Measurements from ENCODE around the gene DDX46. TPM values are rescaled to one million over a fixed set of nuclear protein-coding genes. Genes with fewer than 3 reads are reported as not detected.
A peak's percentile ranks its signal among the peaks of the same experiment; 100 is the strongest.

DDX46 gene
- total RNA-seq, 1 experiment from 2014 or later, result 99.3 TPM

GRCh38 chr5:134758504-134759341 is at the start of gene DDX46 (continued):
- TF ChIP-seq REST (IDR thresholded peaks at IDR 0.05; ENCODE audit: low read depth) (no peak), SP1 (IDR thresholded peaks at IDR 0.05; ENCODE audit: low read depth) (peak; percentile 75; the same call in 1 of the 2 replicates), ZFX (IDR thresholded peaks at IDR 0.05) (peak; percentile 60; the same call in 1 of the 2 replicates), CEBPB (IDR thresholded peaks at IDR 0.05; ENCODE audit: low read depth) (no peak)

- no peak for TF ChIP-seq CEBPB (IDR thresholded peaks at IDR 0.05; ENCODE audit: low read depth)
Measured at GRCh38 chr5:134714120-134714519, 44.5 kb upstream of the DDX46 start.

More at GRCh38 chr5:134714120-134714519, 44.5 kb upstream of the DDX46 start:
- Histone ChIP-seq H3K27me3 (ENCODE audit: insufficient read depth, low read length) (no peaks in the 10 kb centered on the region), H3K9ac (ENCODE audit: low read length) (no peak overlapping the region), H3K9me2 (ENCODE audit: insufficient read depth) (no peaks in the 10 kb centered on the region), H2AFZ (ENCODE audit: low read depth, low read length, poor library complexity, severe bottlenecking) (no peak overlapping the region), H3K4me1 (ENCODE audit: control insufficient read depth in 1 of 2, insufficient read depth in 2 of 2, low read length in 2 of 2) (peaks cover 3 to 4% of the 10 kb centered on the region in 2 experiments; a peak in 2 of 4 replicates), H3K79me2 (ENCODE audit: insufficient read depth, low read length) (no peaks in the 10 kb centered on the region), H3K4me3 (replicated peaks in 1 of 2; ENCODE audit: low read depth in 1 of 2, low read length in 2 of 2) (no peak overlapping the region), H3K9me3 (ENCODE audit: control insufficient read depth in 1 of 2, insufficient read depth in 1 of 2, low read depth in 1 of 2, low read length in 2 of 2) (no peaks in the 10 kb centered on the region), H3K27ac (ENCODE audit: low read depth, low read length) (no peak overlapping the region), H4K20me1 (ENCODE audit: insufficient read depth) (no peaks in the 10 kb centered on the region), H3K36me3 (ENCODE audit: control insufficient read depth in 1 of 2, insufficient read depth in 2 of 2, low read length in 2 of 2) (peaks cover 11 to 16% of the 10 kb centered on the region in 2 experiments; a peak in 3 of 4 replicates), H3K4me2 (ENCODE audit: low read length) (no peak overlapping the region)
- ChIA-PET POLR2A (no interaction called here), CTCF (no interaction called here), RAD21 (ENCODE audit: low non-redundant PET in 1 of 2, low total read pairs in 2 of 2, uncharacterized antibody in 2 of 2, unreplicated experiment in 2 of 2) (no interaction called here)
- DNase-seq (ENCODE audit: low read depth, low spot score), result no peak
- no TSS peak for BruUV-seq (replicated peaks)
- intact Hi-C loops (cut with micrococcal nuclease), result loop anchor here (10.0 kb wide), 1 partner anchor 49 kb away; no protein-coding TSS in a partner anchor
- peak; percentile 60 for ATAC-seq

All from HCT116 (cell line).